Measurements from ENCODE around the gene SOS2. TPM values are rescaled to one million over a fixed set of nuclear protein-coding genes. Genes with fewer than 3 reads are reported as not detected.

SOS2 gene
- total and polyA plus RNA-seq, 10 of the 15 experiments (the other 5 are each of a cell fraction or from before 2014, with no cell fraction given): 2.1 to 16.8 (median 8.4) TPM

- Histone ChIP-seq H4K20me1 (ENCODE audit: control insufficient read depth, insufficient read depth) (no peaks in the 10 kb centered on the region), H3K36me3 (ENCODE audit: control insufficient read depth in 2 of 2, insufficient read depth in 2 of 2, low read length in 1 of 2) (no peaks in the 10 kb centered on the region), H3K4me3 (peak overlapping the region; percentile 70), H3K9me3 (replicated peaks; ENCODE audit: control insufficient read depth, insufficient read depth, low read length) (peaks cover 3% of the 10 kb centered on the region; the same call in 1 of the 3 replicates), H3K9ac (ENCODE audit: control insufficient read depth, insufficient read depth, low read length) (peak overlapping the region; percentile 82), H3K4me2 (ENCODE audit: control insufficient read depth, insufficient read depth) (peak overlapping the region; percentile 70), H3K27ac (ENCODE audit: control insufficient read depth, insufficient read depth) (peak overlapping the region; percentile 73), H3K4me1 (ENCODE audit: control insufficient read depth, insufficient read depth, low read length) (no peaks in the 10 kb centered on the region; the same call in 1 of the 2 replicates), H3K79me2 (ENCODE audit: control insufficient read depth, insufficient read depth, low read length) (peaks cover 38% of the 10 kb centered on the region), H3K27me3 (replicated peaks in 1 of 2; ENCODE audit: control insufficient read depth in 2 of 2, insufficient read depth in 2 of 2, low read length in 1 of 2) (no peaks in the 10 kb centered on the region), H2AFZ (ENCODE audit: control insufficient read depth, low read depth, low read length) (peak overlapping the region; percentile 87)
- intact Hi-C loops (cut with micrococcal nuclease; ENCODE audit: unreplicated experiment) (loop anchor here (5.0 kb wide), 4 partner anchors 114 to 591 kb away; partner anchors contain the start of genes MAP4K5 and VCPKMT), in situ Hi-C loops (cut with MboI) (no loop called here)
- POLR2A ChIA-PET: interaction anchor here (0.6 to 1.2 kb wide), 5 partner anchors 14 to 606 kb away, joined by 3 to 4 read pairs (median 4); no protein-coding TSS in a partner anchor
- DNase-seq (ENCODE audit: low read depth, low spot score) (peak; percentile 36), FAIRE-seq (peak; percentile 71), ATAC-seq (peak; percentile 36)
- RAD21 ChIA-PET (ENCODE audit: unreplicated experiment): interaction anchor here (1.1 to 1.7 kb wide), 2 partner anchors 23 to 379 kb away, joined by 3 read pairs; partner anchors contain the start of gene NEMF
- BruUV-seq (replicated peaks): no TSS peak
- under 1% methylated on average over 64 of the region's 64 CpGs for WGBS (ENCODE audit: insufficient coverage, insufficient replicate concordance, low lambda C conversion rate, missing lambda C conversion rate)
- CTCF ChIA-PET: interaction anchor here (0.8 kb wide), 1 partner anchor 369 kb away, joined by 4 read pairs; no protein-coding TSS in a partner anchor
- SMC1A ChIA-PET (ENCODE audit: uncharacterized antibody, unreplicated experiment): interaction anchor here (1.0 to 1.4 kb wide), 2 partner anchors 116 to 133 kb away, joined by 3 read pairs; no protein-coding TSS in a partner anchor
- peak; percentile 54 for TF ChIP-seq GABPA (IDR thresholded peaks at IDR 0.05; ENCODE audit: low read depth)
- TF ChIP-seq TCF3 (IDR thresholded peaks at IDR 0.05; ENCODE audit: borderline replicate concordance, insufficient read depth, low read depth, low read length): 0 out of 2 replicates have a peak, but pooled peaks have one; percentile 12
- TF ChIP-seq TCF7 (IDR thresholded peaks at IDR 0.05; ENCODE audit: borderline replicate concordance): no peak
- no peak for TF ChIP-seq PBX3 (IDR thresholded peaks at IDR 0.05; ENCODE audit: insufficient replicate concordance, low read depth, low read length)
- TF ChIP-seq SREBF2 (IDR thresholded peaks at IDR 0.05; ENCODE audit: low read length): no peak
- TF ChIP-seq, protein P1, sequence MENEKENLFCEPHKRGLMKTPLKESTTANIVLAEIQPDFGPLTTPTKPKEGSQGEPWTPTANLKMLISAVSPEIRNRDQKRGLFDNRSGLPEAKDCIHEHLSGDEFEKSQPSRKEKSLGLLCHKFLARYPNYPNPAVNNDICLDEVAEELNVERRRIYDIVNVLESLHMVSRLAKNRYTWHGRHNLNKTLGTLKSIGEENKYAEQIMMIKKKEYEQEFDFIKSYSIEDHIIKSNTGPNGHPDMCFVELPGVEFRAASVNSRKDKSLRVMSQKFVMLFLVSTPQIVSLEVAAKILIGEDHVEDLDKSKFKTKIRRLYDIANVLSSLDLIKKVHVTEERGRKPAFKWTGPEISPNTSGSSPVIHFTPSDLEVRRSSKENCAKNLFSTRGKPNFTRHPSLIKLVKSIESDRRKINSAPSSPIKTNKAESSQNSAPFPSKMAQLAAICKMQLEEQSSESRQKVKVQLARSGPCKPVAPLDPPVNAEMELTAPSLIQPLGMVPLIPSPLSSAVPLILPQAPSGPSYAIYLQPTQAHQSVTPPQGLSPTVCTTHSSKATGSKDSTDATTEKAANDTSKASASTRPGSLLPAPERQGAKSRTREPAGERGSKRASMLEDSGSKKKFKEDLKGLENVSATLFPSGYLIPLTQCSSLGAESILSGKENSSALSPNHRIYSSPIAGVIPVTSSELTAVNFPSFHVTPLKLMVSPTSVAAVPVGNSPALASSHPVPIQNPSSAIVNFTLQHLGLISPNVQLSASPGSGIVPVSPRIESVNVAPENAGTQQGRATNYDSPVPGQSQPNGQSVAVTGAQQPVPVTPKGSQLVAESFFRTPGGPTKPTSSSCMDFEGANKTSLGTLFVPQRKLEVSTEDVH (IDR thresholded peaks at IDR 0.05; ENCODE audit: low read depth, partially characterized antibody): no peak
- TF ChIP-seq PAX8 (IDR thresholded peaks at IDR 0.05): no peak
- peak; percentile 56; the same call in 1 of the 2 replicates for TF ChIP-seq ZNF384 (IDR thresholded peaks at IDR 0.05; ENCODE audit: borderline replicate concordance, low read depth, low read length)
- TF ChIP-seq HCFC1 (IDR thresholded peaks at IDR 0.05; ENCODE audit: low read length): no peak
- peak; percentile 59 for TF ChIP-seq ATF7 (IDR thresholded peaks at IDR 0.05; ENCODE audit: low read depth)
- 0 out of 2 replicates have a peak, but pooled peaks have one; percentile 33 for TF ChIP-seq MXI1 (IDR thresholded peaks at IDR 0.05; ENCODE audit: low read depth, low read length)
- peak; percentile 37 for TF ChIP-seq JUNB (IDR thresholded peaks at IDR 0.05)
- TF ChIP-seq CHD1 (IDR thresholded peaks at IDR 0.05; ENCODE audit: low read depth, low read length): 0 out of 2 replicates have a peak, but pooled peaks have one; percentile 52
- peak; percentile 40; the same call in 1 of the 2 replicates for TF ChIP-seq CREM (IDR thresholded peaks at IDR 0.05; ENCODE audit: low read depth)
- 0 out of 2 replicates have a peak, but pooled peaks have one; percentile 38 for TF ChIP-seq SIN3A (IDR thresholded peaks at IDR 0.05; ENCODE audit: low read depth, low read length)
- peak; percentile 81 for TF ChIP-seq CREB1 (IDR thresholded peaks at IDR 0.05; ENCODE audit: low read depth)
- no peak; the same call in 1 of the 2 replicates for TF ChIP-seq NFIC (IDR thresholded peaks at IDR 0.05; ENCODE audit: low read depth, low read length)
- TF ChIP-seq SMAD5 (IDR thresholded peaks at IDR 0.05; ENCODE audit: low read depth): 0 out of 2 replicates have a peak, but pooled peaks have one; percentile 17
- TF ChIP-seq USF2 (IDR thresholded peaks at IDR 0.05; ENCODE audit: borderline replicate concordance, low read depth, low read length): no peak
Measured at GRCh38 chr14:50230701-50231474, 490 bp downstream of the SOS2 start.
